GM12878 (cell line): ENCODE measurements around the gene DRC1. TPM values are rescaled to one million over a fixed set of nuclear protein-coding genes. Genes with fewer than 3 reads are reported as not detected.

Experiments used
- ATF2 ChIP-seq: IDR thresholded peaks from 2 replicates; pipeline ENCODE4 v1.6.1; 2012; ENCODE audit warnings: low read length, inconsistent platforms
- BACH1 ChIP-seq: fragments of 450-650 bp; IDR thresholded peaks from 2 replicates; pipeline ENCODE4 v1.6.1; 2017; ENCODE audit warnings: mild to moderate bottlenecking, borderline replicate concordance
- BCLAF1 ChIP-seq: fragments of 450-650 bp; IDR thresholded peaks from 2 replicates; pipeline ENCODE4 v1.6.1; 2017; ENCODE audit warnings: antibody characterized with exemption, mild to moderate bottlenecking, moderate library complexity
- BRCA1 ChIP-seq: IDR thresholded peaks from 2 replicates; pipeline ENCODE4 v1.6.1; 2011; ENCODE audit warnings: low read depth, low read length, improper control_type of control experiment
- CBX3 ChIP-seq: fragments of 200-600 bp; sonication (generic); IDR thresholded peaks from 2 replicates; pipeline ENCODE4 v1.6.1; 2016; ENCODE audit warnings: low read depth, borderline replicate concordance
- CREM ChIP-seq: IDR thresholded peaks from 2 replicates; pipeline ENCODE4 v1.6.1; 2014; ENCODE audit warnings: antibody characterized with exemption, low read depth
- CUX1 ChIP-seq: IDR thresholded peaks from 2 replicates; pipeline ENCODE4 v1.6.1; 2012; ENCODE audit warnings: improper control_type of control experiment, low read depth, low read length; ENCODE audit not compliant: insufficient replicate concordance
- EED ChIP-seq: sonication (generic); IDR thresholded peaks from 2 replicates; pipeline ENCODE4 v1.6.1; 2016; ENCODE audit warnings: antibody characterized with exemption, low read depth
- EZH2 ChIP-seq: IDR thresholded peaks from 2 replicates; pipeline ENCODE4 v1.6.1; 2012; ENCODE audit warnings: low read depth, mild to moderate bottlenecking, control low read depth, inconsistent platforms, low read length, borderline replicate concordance; ENCODE audit not compliant: control insufficient read depth
- NBN ChIP-seq: fragments of 450-650 bp; IDR thresholded peaks from 2 replicates; pipeline ENCODE4 v1.6.1; 2016
- POLR2AphosphoS5 ChIP-seq: IDR thresholded peaks from 2 replicates; pipeline ENCODE4 v1.6.1; 2011; ENCODE audit warnings: mild to moderate bottlenecking, low read length, inconsistent platforms
- RAD51 ChIP-seq: fragments of 450-650 bp; IDR thresholded peaks from 2 replicates; pipeline ENCODE4 v1.6.1; 2016; ENCODE audit warnings: moderate library complexity, mild to moderate bottlenecking, inconsistent platforms
- SIN3A ChIP-seq: IDR thresholded peaks from 2 replicates; pipeline ENCODE4 v1.6.1; 2012; ENCODE audit warnings: low read depth, low read length, improper control_type of control experiment
- SMARCA5 ChIP-seq: fragments of 450-650 bp; IDR thresholded peaks from 2 replicates; pipeline ENCODE4 v1.6.1; 2017; ENCODE audit warnings: mild to moderate bottlenecking
- STAT1 ChIP-seq: fragments of 450-650 bp; conservative IDR thresholded peaks from 2 replicates; pipeline ENCODE4 v1.6.1; 2014; ENCODE audit warnings: antibody characterized with exemption, mild to moderate bottlenecking
- TCF3 ChIP-seq: IDR thresholded peaks from 2 replicates; pipeline ENCODE4 v1.6.1; 2012; ENCODE audit warnings: low read depth, mild to moderate bottlenecking, low read length, borderline replicate concordance; ENCODE audit not compliant: insufficient read depth
- USF1 ChIP-seq: IDR thresholded peaks from 2 replicates; pipeline ENCODE4 v1.6.1; 2011; ENCODE audit warnings: borderline replicate concordance, low read depth, mild to moderate bottlenecking, moderate library complexity, mixed read lengths, low read length; ENCODE audit not compliant: insufficient read depth; ENCODE audit errors: extremely low read length
- YBX1 ChIP-seq: fragments of 450-650 bp; IDR thresholded peaks from 2 replicates; pipeline ENCODE4 v1.6.1; 2016; ENCODE audit warnings: antibody characterized with exemption
- YY1 ChIP-seq: IDR thresholded peaks from 2 replicates; pipeline ENCODE4 v1.6.1; 2011; ENCODE audit warnings: low read depth, mild to moderate bottlenecking, low read length
- ZNF207 ChIP-seq: fragments of 450-650 bp; IDR thresholded peaks from 2 replicates; pipeline ENCODE4 v1.6.1; 2014; ENCODE audit warnings: antibody characterized with exemption, mild to moderate bottlenecking, borderline replicate concordance
- ZSCAN29 ChIP-seq: fragments of 450-650 bp; IDR thresholded peaks from 2 replicates; pipeline ENCODE4 v1.6.1; 2017; ENCODE audit warnings: mild to moderate bottlenecking, moderate library complexity
- polyA plus RNA-seq, 11 experiments: library from polyadenylated mRNA; depleted of rRNA in 4 of 11; unstranded in 6 of 11; stranded (reverse) in 5 of 11; fragments of >200 nt; fragmentation: Nextera tagmentation in 4 of 11; fragmentation: Illumina TruSeq in 1 of 11; extraction: Ambion mirVana in 4 of 11; extraction: Trizol in 1 of 11; gene quantifications; 1 replicate in 1 of 11; 2 replicates in 10 of 11; pipeline versions ENCODE4 v1.2.1 to v1.2.3, GENCODE V29; 2011 to 2016; ENCODE audit warnings: inconsistent platforms in 2 of 11, missing spikeins in 2 of 11, low read depth in 1 of 11
- total RNA-seq, 4 experiments: library from RNA; depleted of rRNA in 3 of 4; stranded (reverse); fragments of >200 nt in 3 of 4; fragmentation: Illumina TruSeq in 1 of 4; extraction: Trizol in 1 of 4; gene quantifications; 2 replicates each; pipeline versions ENCODE4 v1.2.1 to v1.2.3, GENCODE V29; 2013 to 2021

DRC1 gene
- total and polyA plus RNA-seq, 10 of the 15 experiments (the other 5 are each of a cell fraction or from before 2014, with no cell fraction given), result 0.03 TPM; not detected in 9

GRCh38 chr2:26412091-26412673 is 10.5 kb downstream of the DRC1 start (continued):
- TF ChIP-seq CREM (peak; percentile 78), POLR2AphosphoS5 (0 out of 2 replicates have a peak, but pooled peaks have one; percentile 38), CUX1 (no peak), USF1 (no peak), EZH2 (no peak), ZNF207 (no peak), BCLAF1 (no peak), TCF3 (no peak), NBN (0 out of 2 replicates have a peak, but pooled peaks have one; percentile 24), BRCA1 (no peak), RAD51 (no peak), SIN3A (no peak), ZSCAN29 (no peak), YBX1 (no peak), STAT1 (no peak), SMARCA5 (no peak), CBX3 (no peak), BACH1 (peak; percentile 91; the same call in 1 of the 2 replicates), EED (peak; percentile 53; the same call in 1 of the 2 replicates), ATF2 (no peak), YY1 (peak; percentile 67)
